AG08396 (cell line): ENCODE results near the gene KAT2B.
"Not testable (repeated sequence)": the region's sequence is repeated elsewhere in the genome, so short reads cannot be mapped to it uniquely, and the experiment has no call there.

Experiments
- DNase-seq: peaks from one replicate; pipeline ENCODE4 v3.0.0; 2012; ENCODE audit warnings: low spot score, mixed read lengths

The KAT2B gene

GRCh38 chr3:20042331-20042730 is 2.1 kb downstream of the KAT2B start:
- DNase-seq, result no peak

- DNase-seq, result no peak
Measured at GRCh38 chr3:20043396-20043795, 3.1 kb downstream of the KAT2B start.

- DNase-seq, result no peak
Measured at GRCh38 chr3:20043825-20044224, 3.6 kb downstream of the KAT2B start.

- not testable (repeated sequence) for DNase-seq
Measured at GRCh38 chr3:20045141-20045540, 4.9 kb downstream of the KAT2B start.

GRCh38 chr3:20046556-20046955 is 6.3 kb downstream of the KAT2B start:
- DNase-seq, result no peak

- no peak for DNase-seq
Measured at GRCh38 chr3:20047341-20047779, 7.1 kb downstream of the KAT2B start.

GRCh38 chr3:20047976-20048883 is 8.0 kb downstream of the KAT2B start:
- DNase-seq, result no peak

- no peak for DNase-seq
Measured at GRCh38 chr3:20051123-20051806, 11.0 kb downstream of the KAT2B start.

GRCh38 chr3:20052851-20053250 is 12.6 kb downstream of the KAT2B start:
- DNase-seq, result no peak

- DNase-seq, result peak; percentile 36
Measured at GRCh38 chr3:20054549-20054987, 14.3 kb downstream of the KAT2B start.

GRCh38 chr3:20055020-20055775 is 15.0 kb downstream of the KAT2B start:
- no peak for DNase-seq

- no peak for DNase-seq
Measured at GRCh38 chr3:20055842-20056241, 15.6 kb downstream of the KAT2B start.

GRCh38 chr3:20056725-20057611 is 16.7 kb downstream of the KAT2B start:
- peak; percentile 32 for DNase-seq

GRCh38 chr3:20057612-20058180 is 17.4 kb downstream of the KAT2B start:
- DNase-seq, result no peak

- DNase-seq, result no peak
Measured at GRCh38 chr3:20059929-20060328, 19.7 kb downstream of the KAT2B start.

GRCh38 chr3:20060974-20061685 is 20.9 kb downstream of the KAT2B start:
- DNase-seq, result no peak

- DNase-seq, result no peak
Measured at GRCh38 chr3:20062996-20063395, 22.8 kb downstream of the KAT2B start.

- DNase-seq, result no peak
Measured at GRCh38 chr3:20064387-20064786, 24.1 kb downstream of the KAT2B start.

- no peak for DNase-seq
Measured at GRCh38 chr3:20064796-20065564, 24.7 kb downstream of the KAT2B start.

- no peak for DNase-seq
Measured at GRCh38 chr3:20066079-20066478, 25.8 kb downstream of the KAT2B start.
